ENCODE results near the gene REV3L. TPM values are rescaled to one million over a fixed set of nuclear protein-coding genes. Genes with fewer than 3 reads are reported as not detected.

REV3L gene
- total and polyA plus RNA-seq, 2 donors (not counting 1 experiment from before 2014, with no cell fraction given), result 4.7 to 37.9 TPM

DNA sequence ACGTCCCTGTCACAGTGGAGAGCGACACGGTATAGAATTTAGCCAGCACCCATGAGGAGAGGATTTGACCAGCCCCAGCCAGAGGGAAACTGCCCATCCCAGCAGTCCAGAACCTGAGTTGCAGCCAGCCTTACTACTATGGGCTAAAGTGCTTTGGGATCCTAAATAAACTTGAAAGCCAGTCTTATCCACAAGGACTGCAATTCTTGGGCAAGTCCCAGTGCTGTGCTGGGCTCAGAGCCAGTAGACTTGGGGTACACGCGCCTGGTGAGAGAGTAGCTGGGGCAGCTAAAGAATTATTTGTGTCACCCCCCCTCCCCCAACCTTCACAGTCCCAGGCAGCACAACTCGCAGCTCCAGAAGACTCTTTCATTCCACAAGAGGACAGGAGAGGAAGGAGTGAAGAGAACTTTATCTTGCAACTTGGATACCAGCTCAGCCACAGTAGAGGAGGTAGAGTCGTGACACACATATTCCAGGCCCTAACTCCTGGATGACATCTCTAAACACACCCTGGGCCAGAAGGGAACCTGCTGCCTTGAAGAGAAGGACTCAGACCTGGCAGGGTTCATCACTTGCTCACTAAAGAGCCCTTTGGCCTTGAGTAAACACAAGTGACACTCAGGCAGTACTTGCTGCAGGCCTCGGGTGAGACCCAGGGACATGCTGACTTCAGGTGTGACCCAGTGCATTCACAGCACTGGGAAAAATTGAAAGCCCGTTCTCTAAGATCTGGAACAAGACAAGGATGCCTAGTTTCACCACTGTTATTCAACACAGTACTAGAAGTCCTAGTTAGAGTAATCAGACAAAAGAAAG, 100.3 kb downstream of the REV3L start:
- WGBS (ENCODE audit: insufficient coverage), result 99% methylated on average over 4 of the region's 9 CpGs
- H3K36me3 ChIP-seq (replicated peaks in 1 of 2; ENCODE audit: control extremely low read depth in 1 of 2, control insufficient read depth in 1 of 2, extremely low read depth in 1 of 2, insufficient read depth in 2 of 2, low read length in 1 of 2), result peaks cover 12 to 20% of the 10 kb centered on the region in 2 experiments
- DNase-seq, result no peak

DNA sequence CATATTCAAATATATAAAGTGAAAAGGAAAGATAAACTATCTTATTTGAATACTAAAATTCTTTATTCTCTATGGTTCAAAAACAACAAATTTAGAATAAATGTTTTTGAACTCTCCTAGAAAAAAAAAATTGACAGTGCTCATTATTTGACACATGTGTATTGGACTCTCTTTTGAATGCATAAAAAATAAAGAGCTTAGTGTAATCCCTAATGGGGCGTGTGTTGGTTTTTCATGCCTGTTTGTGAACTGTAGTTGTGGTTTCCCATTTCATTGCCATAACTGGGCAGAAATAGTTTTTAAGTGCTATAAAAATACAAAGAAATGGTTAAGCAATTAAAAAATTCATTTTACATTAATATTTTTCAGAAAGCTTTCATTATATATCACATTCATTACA, 101.3 kb downstream of the REV3L start:
- Mint-ChIP-seq H3K27me3 (no peaks in the 10 kb centered on the region), H3K4me3 (no peak overlapping the region), H3K9me3 (ENCODE audit: insufficient read depth) (no peaks in the 10 kb centered on the region), H3K4me1 (no peaks in the 10 kb centered on the region), H3K27ac (no peak overlapping the region)
- ChIA-PET CTCF (interaction anchor here (1.5 kb wide), 1 partner anchor 97 kb away, joined by 3 read pairs; no protein-coding TSS in a partner anchor), POLR2A (no interaction called here)
- Histone ChIP-seq H3K9me3 (ENCODE audit: control extremely low read depth in 1 of 3, control insufficient read depth in 2 of 3, insufficient read depth in 1 of 3, low read length in 2 of 3) (no peaks in the 10 kb centered on the region), H3K27me3 (replicated peaks in 1 of 4; ENCODE audit: control extremely low read depth in 1 of 4, control insufficient read depth in 3 of 4, insufficient read depth in 4 of 4, low read length in 3 of 4) (no peaks in the 10 kb centered on the region), H3K4me1 (ENCODE audit: control insufficient read depth in 2 of 2, insufficient read depth in 2 of 2, low read length in 2 of 2) (no peaks in the 10 kb centered on the region), H2AFZ (ENCODE audit: insufficient read depth, low read depth, low read length, poor library complexity, severe bottlenecking) (no peak overlapping the region), H3K36me3 (replicated peaks in 1 of 2; ENCODE audit: control extremely low read depth in 1 of 2, control insufficient read depth in 1 of 2, extremely low read depth in 1 of 2, insufficient read depth in 2 of 2, low read length in 1 of 2) (peaks cover 9 to 16% of the 10 kb centered on the region in 2 experiments), H3K27ac (ENCODE audit: low read length in 2 of 2) (no peak overlapping the region), H4K20me1 (ENCODE audit: control insufficient read depth, insufficient read depth, low read length, poor library complexity, severe bottlenecking) (no peaks in the 10 kb centered on the region), H3K4me2 (replicated peaks; ENCODE audit: low read depth, low read length, poor library complexity, severe bottlenecking) (no peak overlapping the region), H3K79me2 (ENCODE audit: control insufficient read depth, insufficient read depth, low read length) (no peaks in the 10 kb centered on the region), H3K9ac (ENCODE audit: low read length) (no peak overlapping the region), H3K4me3 (ENCODE audit: control extremely low read depth in 1 of 5, extremely low read depth in 1 of 5, insufficient read depth in 1 of 5, low read depth in 2 of 5, low read length in 4 of 5) (no peak overlapping the region)
- ATAC-seq (ENCODE audit: low read depth) (no peak), DNase-seq (no peak)
- TF ChIP-seq, protein P1, sequence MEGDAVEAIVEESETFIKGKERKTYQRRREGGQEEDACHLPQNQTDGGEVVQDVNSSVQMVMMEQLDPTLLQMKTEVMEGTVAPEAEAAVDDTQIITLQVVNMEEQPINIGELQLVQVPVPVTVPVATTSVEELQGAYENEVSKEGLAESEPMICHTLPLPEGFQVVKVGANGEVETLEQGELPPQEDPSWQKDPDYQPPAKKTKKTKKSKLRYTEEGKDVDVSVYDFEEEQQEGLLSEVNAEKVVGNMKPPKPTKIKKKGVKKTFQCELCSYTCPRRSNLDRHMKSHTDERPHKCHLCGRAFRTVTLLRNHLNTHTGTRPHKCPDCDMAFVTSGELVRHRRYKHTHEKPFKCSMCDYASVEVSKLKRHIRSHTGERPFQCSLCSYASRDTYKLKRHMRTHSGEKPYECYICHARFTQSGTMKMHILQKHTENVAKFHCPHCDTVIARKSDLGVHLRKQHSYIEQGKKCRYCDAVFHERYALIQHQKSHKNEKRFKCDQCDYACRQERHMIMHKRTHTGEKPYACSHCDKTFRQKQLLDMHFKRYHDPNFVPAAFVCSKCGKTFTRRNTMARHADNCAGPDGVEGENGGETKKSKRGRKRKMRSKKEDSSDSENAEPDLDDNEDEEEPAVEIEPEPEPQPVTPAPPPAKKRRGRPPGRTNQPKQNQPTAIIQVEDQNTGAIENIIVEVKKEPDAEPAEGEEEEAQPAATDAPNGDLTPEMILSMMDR (IDR thresholded peaks at IDR 0.05), result no peak
- no peak for TF ChIP-seq EZH2 (IDR thresholded peaks at IDR 0.05; ENCODE audit: borderline replicate concordance, insufficient read depth, low read depth, low read length, poor library complexity, severe bottlenecking)
- whole genome bisulfite sequencing (ENCODE audit: insufficient coverage), result no CpG with 5 or more reads among the region's 1 CpG
- intact Hi-C loops (cut with micrococcal nuclease), result no loop called here

More for the DNA sequence above, 100.3 kb downstream of the REV3L start:
- H4K20me1 ChIP-seq (ENCODE audit: control insufficient read depth, insufficient read depth, low read length, poor library complexity, severe bottlenecking), result no peaks in the 10 kb centered on the region
- no peak for ATAC-seq (ENCODE audit: low read depth)
- Mint-ChIP-seq H3K27me3 (no peaks in the 10 kb centered on the region), H3K9me3 (ENCODE audit: insufficient read depth) (no peaks in the 10 kb centered on the region), H3K27ac (no peak overlapping the region), H3K4me1 (no peaks in the 10 kb centered on the region), H3K4me3 (no peak overlapping the region)
- intact Hi-C loops (cut with micrococcal nuclease), result no loop called here
- H3K9me3 ChIP-seq (ENCODE audit: control extremely low read depth in 1 of 3, control insufficient read depth in 2 of 3, insufficient read depth in 1 of 3, low read length in 2 of 3), result no peaks in the 10 kb centered on the region
- no peak overlapping the region for H3K4me2 ChIP-seq (replicated peaks; ENCODE audit: low read depth, low read length, poor library complexity, severe bottlenecking)
- CTCF ChIA-PET, result no interaction called here
- POLR2A ChIA-PET, result interaction anchor here (0.6 kb wide), 1 partner anchor 264 kb away, joined by 4 read pairs; no protein-coding TSS in a partner anchor
- H3K4me3 ChIP-seq (ENCODE audit: control extremely low read depth in 1 of 5, extremely low read depth in 1 of 5, insufficient read depth in 1 of 5, low read depth in 2 of 5, low read length in 4 of 5), result no peak overlapping the region
- H2AFZ ChIP-seq (ENCODE audit: insufficient read depth, low read depth, low read length, poor library complexity, severe bottlenecking), result no peak overlapping the region
- H3K4me1 ChIP-seq (ENCODE audit: control insufficient read depth in 2 of 2, insufficient read depth in 2 of 2, low read length in 2 of 2), result no peaks in the 10 kb centered on the region
- no peak overlapping the region for H3K27ac ChIP-seq (ENCODE audit: low read length in 2 of 2)
- H3K27me3 ChIP-seq (replicated peaks in 1 of 4; ENCODE audit: control extremely low read depth in 1 of 4, control insufficient read depth in 3 of 4, insufficient read depth in 4 of 4, low read length in 3 of 4), result no peaks in the 10 kb centered on the region
- H3K79me2 ChIP-seq (ENCODE audit: control insufficient read depth, insufficient read depth, low read length), result no peaks in the 10 kb centered on the region
- H3K9ac ChIP-seq (ENCODE audit: low read length), result no peak overlapping the region
- no peak for TF ChIP-seq EZH2 (IDR thresholded peaks at IDR 0.05; ENCODE audit: borderline replicate concordance, insufficient read depth, low read depth, low read length, poor library complexity, severe bottlenecking)
- TF ChIP-seq, protein P1 (IDR thresholded peaks at IDR 0.05), result no peak
